HK-2 (cell line): ENCODE data around the gene REEP1.

Experiments
- DNase-seq: peaks from one replicate; pipeline ENCODE4 v3.0.0-alpha.2; 2018; ENCODE audit not compliant: unreplicated experiment

Gene REEP1

DNA sequence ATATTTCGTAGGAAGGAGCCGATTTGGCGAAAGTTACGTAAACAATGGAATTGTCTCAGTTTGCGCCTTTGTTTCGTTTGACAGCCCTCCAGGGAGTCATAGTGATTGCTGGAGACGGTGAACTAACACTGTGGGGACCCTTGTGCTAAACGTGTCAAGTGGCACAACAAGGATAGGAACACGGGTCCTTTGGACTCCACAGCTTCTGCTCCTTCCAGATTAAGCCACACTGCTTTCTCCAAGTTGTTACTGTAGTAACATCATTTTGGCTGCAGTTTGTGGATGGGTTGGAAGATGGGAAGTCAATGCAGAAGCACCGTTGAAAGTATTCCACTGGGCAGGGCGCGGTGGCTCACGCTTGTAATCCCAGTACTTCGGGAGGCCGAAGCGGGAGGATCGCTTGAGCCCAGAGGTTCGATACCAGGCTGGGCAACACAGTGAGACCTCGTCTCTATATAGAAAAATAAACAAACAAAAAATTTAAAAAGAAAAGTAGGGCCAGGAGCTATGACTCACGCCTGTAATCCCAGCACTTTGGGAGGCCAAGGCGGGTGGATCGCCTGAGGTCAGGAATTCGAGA is 141.5 kb downstream of the REEP1 start:
- no peak for DNase-seq

DNA sequence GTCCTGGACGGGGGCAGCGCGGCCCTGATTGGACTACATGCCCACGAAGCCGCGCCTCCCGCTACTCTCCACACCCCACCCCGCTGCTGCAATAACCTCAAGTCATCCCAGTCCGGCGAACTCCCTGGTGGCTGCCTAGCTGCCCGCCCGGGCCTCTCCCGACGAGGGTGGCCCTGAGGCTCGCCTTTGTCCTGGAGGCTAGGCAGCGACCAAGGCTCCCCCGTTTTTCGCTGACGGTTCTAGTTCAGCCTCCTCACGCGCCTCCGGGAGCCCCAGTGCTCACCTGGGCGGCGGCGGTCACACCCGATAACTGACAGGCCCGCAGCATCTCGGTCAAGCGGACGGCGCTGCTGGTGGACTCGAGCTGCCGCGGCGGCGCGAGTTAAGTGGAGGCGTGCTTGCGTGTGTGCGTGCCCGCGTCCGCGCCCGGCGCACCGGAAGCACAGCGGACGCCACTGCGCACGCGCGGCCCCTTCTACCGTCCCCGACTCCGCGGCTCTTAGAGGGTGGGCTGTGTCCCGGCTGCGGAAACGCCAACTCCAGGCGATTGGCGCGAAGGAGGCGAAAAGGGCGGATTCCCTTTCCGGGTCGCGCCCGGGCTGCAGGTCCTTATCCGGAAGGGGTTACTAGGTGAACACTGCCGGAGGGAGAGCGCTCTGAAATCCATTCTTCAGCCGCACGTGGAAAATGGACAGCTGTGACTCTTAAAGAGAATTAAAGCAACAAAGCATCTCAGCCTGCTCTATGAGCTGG is 142.2 kb downstream of the REEP1 start, which contains the start of gene IMMT:
Gene IMMT, minus strand, starts transcription at position 408 of the 753 bp plus-strand sequence. Its CDS starts 80 bp downstream, at position 328.
- peak; percentile 97 for DNase-seq

DNA sequence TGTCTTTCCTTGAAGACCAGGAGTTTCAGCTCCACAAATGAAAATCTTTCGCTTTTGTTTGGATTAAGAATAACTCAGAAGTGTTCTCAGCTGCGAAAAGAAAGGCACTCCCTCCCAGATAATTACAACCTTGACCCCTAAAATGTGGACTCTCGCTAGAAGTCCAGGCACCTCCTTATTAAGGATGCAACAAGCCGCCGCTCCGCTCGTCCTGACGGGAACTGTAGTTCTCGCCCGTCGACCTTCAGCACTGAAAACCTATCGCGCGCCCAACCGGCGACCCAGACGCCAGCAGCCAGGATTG is 142.7 kb downstream of the REEP1 start:
- no peak for DNase-seq

DNA sequence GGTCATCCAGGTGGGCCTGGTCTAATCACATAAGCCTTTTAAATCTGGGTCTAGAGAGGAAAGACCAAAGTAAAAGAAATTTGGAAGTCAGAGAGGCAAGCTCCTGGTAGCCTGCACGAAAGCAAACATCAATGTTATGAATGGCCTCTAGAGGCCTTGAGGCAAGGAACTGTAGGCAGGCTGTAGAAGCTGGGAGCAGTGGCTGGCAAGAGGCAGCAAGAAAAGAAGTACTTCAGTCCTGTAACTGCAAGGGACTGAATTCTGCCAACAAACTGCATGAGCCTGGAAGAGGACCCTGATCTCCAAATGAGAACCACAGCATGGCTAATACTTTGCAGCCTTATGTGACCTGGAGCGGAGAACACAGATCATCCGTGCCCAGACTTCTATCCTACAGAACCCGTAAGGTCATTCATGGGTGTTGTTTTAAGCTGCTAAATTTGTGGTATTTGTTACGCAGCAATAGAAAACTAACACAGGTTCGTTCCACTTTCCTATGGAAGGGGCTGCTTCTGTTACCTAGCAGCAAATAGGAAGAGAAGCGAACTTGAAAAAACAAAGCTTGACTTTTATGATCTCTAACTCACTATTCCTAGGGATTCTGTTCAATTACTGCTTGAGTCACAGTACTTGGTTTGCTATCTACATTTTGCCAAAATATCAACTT is 143.4 kb downstream of the REEP1 start:
- no peak for DNase-seq

DNA sequence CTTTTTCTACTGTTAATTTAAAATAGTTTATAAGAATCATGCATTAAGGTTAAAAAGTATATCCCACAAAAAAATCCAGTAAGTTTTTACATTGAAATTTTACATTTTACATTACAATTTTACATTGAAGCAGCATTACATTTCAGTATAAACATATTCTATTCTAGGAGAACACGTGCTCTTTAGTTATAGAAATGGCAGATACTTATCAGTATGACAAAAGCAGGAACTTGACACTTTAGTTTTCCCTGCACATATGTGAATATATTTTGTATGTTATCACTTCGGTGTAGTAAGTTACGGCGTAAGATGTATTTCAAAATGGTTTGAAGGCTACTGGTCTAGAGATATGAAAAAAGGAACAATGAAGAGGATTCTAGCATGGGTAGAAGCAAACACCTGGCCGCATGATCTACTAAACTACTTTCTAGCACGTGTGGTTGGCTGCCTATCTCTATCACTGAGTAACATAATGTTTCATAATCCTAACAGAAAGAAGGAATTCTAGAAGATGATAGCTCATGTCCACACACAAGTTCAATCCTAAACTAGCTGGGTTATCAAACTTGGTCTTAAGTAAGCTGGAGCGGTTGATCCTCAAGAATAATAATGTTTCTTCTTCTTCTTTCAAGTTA is 147.5 kb downstream of the REEP1 start:
- no peak for DNase-seq

DNA sequence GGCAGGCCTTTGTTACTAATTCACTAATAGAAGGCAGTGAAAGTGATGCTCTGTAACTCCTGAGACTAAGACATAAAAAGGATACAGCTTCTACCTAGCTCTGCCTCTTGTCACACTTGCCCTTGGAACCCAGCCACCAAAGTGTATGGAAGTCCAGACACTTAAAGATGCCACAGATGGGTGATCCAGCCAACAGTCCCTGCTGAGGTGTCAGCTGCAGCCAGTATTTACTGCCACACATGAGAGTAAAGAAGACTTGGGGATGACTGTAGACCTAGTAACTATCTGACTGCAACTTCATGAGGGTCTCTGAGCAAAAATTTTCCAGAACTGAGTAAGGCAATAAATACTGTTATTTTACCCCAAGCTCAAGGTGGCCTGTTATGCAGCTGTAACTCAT is 151.0 kb downstream of the REEP1 start:
- DNase-seq = no peak

DNA sequence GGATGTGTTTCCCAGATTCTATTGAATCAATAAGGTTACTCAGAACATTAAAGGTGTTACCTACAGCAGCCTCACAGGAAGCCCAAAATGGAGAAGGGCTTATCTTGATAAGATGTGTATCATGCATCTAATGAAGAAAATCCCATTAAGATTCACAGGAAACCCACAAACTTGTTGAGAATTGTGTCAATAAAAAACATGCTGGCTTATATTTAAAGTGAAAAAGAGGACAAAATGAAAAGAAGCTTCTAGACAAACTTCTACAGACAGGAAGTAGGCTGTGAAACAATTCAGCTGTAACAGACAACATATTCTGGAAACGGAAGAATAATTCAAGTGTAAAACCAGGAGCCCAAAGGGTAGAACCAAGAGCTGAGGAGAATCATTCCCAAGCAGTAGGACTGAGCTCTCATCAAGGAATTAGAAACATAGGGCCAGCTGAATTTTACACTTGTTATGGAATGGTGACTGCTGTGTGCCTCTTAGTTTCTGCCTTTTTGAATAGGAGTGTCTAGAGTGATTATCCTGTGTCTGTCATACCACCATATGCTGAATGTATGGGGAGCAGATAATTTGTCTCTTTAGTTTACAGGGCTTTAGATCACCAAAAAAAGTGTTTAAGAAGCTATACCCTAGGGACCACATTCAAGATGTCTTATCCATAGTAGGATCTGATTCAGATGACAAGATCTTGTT is 151.8 kb downstream of the REEP1 start:
- DNase-seq = no peak

DNA sequence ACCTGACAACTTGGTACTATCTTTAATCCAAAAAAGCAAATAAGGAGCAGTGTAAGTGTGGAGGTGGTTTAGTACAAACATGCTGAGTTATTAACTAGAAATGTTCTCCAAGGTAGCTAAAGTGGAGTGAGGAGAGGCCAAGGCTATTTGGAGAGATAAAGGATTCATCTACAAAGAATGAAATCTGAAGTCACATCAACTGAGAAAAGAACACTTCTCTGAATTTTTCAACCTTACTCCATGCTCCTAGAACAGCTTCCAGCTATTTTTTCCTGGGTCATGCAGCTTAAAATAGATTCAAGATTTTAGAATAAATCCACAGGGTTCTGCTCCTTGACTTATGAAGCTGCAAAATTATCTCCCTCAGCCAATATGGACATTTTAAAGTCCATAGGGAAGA is 160.8 kb downstream of the REEP1 start:
- DNase-seq = no peak

DNA sequence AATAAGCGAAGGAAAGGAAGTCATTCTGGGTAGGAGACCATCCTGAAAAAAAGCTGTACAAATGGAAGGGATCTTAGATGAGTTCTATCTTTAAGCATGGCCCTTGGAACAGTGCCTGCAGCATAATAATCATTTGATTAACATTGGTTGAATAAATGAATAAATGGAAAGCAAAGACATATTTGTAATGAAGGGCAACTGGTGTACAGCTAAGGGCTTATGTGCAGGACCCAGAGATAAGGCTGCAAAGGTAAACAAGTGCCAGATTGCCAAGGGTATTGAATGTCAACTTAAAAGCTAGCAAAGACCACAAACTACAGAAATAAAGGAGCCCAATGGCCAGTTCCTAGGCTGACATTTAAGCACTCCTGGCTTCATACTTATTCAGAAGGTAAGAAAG is 161.6 kb downstream of the REEP1 start:
- no peak for DNase-seq

DNA sequence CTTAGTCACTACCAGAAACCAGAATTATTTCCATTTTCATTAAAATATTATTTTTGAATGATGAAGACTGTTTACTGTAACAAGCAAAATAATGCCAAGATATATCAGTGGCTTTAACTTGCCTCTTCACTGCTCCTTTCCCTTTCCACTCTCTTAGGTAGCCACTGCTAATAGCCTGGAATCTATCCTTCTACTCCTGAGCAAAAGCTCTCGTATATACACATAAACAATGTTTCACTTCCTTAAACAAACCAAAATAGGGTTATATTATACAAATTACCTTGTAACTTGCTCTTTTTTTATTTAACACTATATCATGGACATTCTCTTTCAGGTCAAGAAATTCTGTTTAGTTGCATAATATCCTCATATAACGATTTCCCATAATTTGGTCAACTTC is 163.0 kb downstream of the REEP1 start:
- no peak for DNase-seq

DNA sequence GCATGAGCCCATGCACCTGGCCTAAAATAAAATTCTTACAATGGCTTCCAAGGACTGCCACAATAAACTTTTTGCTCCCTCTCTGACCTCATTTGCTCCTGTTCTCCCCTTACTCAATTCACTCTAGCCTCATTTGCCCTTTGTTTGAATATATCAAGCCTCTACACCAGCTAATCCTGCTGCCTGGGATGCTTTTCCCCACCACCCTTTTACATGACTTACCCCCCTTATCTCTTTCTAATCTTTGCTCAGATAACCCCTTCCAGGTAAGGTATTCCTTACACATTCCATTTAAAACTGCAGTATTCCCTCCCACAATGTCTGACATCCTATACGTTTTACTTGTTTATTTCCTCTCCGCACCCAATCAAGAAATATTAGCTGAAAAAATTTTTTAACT is 164.8 kb downstream of the REEP1 start:
- no peak for DNase-seq

DNA sequence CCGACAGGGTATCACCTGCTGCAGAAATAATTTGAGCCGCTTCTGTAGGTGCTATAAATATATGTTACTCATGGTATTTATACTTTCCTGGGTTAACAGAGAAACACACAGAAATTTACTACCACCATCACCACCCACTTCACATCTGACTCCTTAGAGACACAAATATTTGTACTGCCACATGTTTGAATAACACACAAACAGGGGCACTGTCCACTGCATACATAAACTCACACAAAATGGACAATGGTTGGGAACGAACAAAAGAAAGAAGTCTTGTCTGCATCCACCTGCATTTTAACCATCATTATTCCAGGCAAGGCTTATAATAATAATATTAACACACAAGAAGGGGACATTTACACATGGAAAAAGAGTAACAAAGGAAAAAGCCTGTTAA is 166.1 kb downstream of the REEP1 start:
- DNase-seq = no peak

DNA sequence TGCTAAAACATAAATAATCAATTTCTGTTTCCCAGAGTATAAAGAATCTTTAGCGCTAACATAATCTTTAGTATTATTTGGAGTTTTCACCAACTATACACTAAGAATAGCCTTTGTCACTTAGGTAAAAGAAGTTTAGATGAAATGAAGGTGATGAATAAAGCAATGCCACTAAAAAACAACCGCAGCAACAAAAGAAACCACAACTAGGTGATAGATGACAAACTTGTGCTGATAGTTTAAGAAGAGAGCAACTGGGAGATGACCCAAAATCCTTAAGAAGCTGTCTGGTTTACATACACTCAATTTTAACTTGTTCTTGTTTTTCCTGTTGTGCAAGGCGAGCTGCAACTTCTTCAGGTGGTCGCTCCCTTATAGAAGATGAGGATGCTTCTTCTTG is 167.0 kb downstream of the REEP1 start:
- DNase-seq = no peak
